ENCODE measurements around the gene SAP30L.

Gene SAP30L

DNA sequence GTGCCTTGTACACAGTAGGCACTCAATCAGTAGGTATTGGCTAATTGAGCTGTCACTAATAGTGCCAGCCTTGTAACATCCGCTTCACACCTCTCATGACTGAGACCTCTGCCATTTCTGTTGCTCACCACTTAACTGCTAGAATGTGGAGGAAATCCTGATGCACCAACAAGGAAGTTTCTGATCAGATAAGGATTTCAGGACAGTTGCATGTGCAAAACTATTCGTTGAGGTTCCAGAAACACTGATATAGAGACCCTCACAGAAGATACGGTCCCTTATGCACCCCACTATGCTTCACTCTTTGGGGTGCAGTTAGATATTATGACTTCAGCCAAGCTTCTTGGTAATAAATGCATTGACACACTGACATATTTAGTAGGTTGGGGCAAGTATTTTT lies 10.7 kb downstream of the SAP30L start:
- Histone ChIP-seq H3K27me3 (ENCODE audit: control insufficient read depth in 1 of 2, insufficient read depth in 2 of 2, low read length in 2 of 2) (no peaks in the 10 kb centered on the region), H3K27ac (ENCODE audit: low read depth, low read length) (no peak overlapping the region), H3K9me3 (ENCODE audit: control insufficient read depth in 1 of 2, low read length in 2 of 2) (no peaks in the 10 kb centered on the region), H3K9ac (ENCODE audit: low read depth in 1 of 2, low read length in 2 of 2) (no peak overlapping the region), H3K4me3 (ENCODE audit: low read depth in 1 of 2, low read length in 2 of 2) (no peak overlapping the region), H3K36me3 (ENCODE audit: control insufficient read depth in 1 of 2, insufficient read depth in 2 of 2, low read length in 2 of 2) (peaks cover 40 to 58% of the 10 kb centered on the region in 2 donors), H3K4me1 (ENCODE audit: control insufficient read depth in 1 of 2, insufficient read depth in 2 of 2, low read length in 2 of 2) (no peaks in the 10 kb centered on the region)

- Histone ChIP-seq H3K4me3 (ENCODE audit: low read depth in 1 of 2, low read length in 2 of 2) (no peak overlapping the region), H3K27ac (ENCODE audit: low read depth, low read length) (no peak overlapping the region), H3K4me1 (ENCODE audit: control insufficient read depth in 1 of 2, insufficient read depth in 2 of 2, low read length in 2 of 2) (no peaks in the 10 kb centered on the region), H3K36me3 (ENCODE audit: control insufficient read depth in 1 of 2, insufficient read depth in 2 of 2, low read length in 2 of 2) (peaks cover 21 to 34% of the 10 kb centered on the region in 2 donors), H3K9me3 (ENCODE audit: control insufficient read depth in 1 of 2, low read length in 2 of 2) (no peaks in the 10 kb centered on the region), H3K27me3 (ENCODE audit: control insufficient read depth in 1 of 2, insufficient read depth in 2 of 2, low read length in 2 of 2) (no peaks in the 10 kb centered on the region), H3K9ac (ENCODE audit: low read depth in 1 of 2, low read length in 2 of 2) (no peak overlapping the region)
Measured at GRCh38 chr5:154459015-154459414, 13.2 kb downstream of the SAP30L start.

- H3K4me1 ChIP-seq (ENCODE audit: control insufficient read depth in 1 of 2, insufficient read depth in 2 of 2, low read length in 2 of 2): no peaks in the 10 kb centered on the region
- no peak overlapping the region for H3K9ac ChIP-seq (ENCODE audit: low read depth in 1 of 2, low read length in 2 of 2)
- peaks cover 15 to 32% of the 10 kb centered on the region in 2 donors for H3K36me3 ChIP-seq (ENCODE audit: control insufficient read depth in 1 of 2, insufficient read depth in 2 of 2, low read length in 2 of 2)
- H3K9me3 ChIP-seq (ENCODE audit: control insufficient read depth in 1 of 2, low read length in 2 of 2): no peaks in the 10 kb centered on the region
- H3K4me3 ChIP-seq (ENCODE audit: low read depth in 1 of 2, low read length in 2 of 2): no peak overlapping the region
- no peaks in the 10 kb centered on the region for H3K27me3 ChIP-seq (ENCODE audit: control insufficient read depth in 1 of 2, insufficient read depth in 2 of 2, low read length in 2 of 2)
- no peak overlapping the region for H3K27ac ChIP-seq (ENCODE audit: low read depth, low read length)
Measured at GRCh38 chr5:154460172-154460571, 14.4 kb downstream of the SAP30L start.

GRCh38 chr5:154461531-154461930 lies 15.7 kb downstream of the SAP30L start:
- no peaks in the 10 kb centered on the region for H3K27me3 ChIP-seq (ENCODE audit: control insufficient read depth in 1 of 2, insufficient read depth in 2 of 2, low read length in 2 of 2)
- H3K27ac ChIP-seq (ENCODE audit: low read depth, low read length): no peak overlapping the region
- H3K36me3 ChIP-seq (ENCODE audit: control insufficient read depth in 1 of 2, insufficient read depth in 2 of 2, low read length in 2 of 2): peaks cover 4 to 18% of the 10 kb centered on the region in 2 donors
- no peak overlapping the region for H3K4me3 ChIP-seq (ENCODE audit: low read depth in 1 of 2, low read length in 2 of 2)
- H3K4me1 ChIP-seq (ENCODE audit: control insufficient read depth in 1 of 2, insufficient read depth in 2 of 2, low read length in 2 of 2): peaks cover 8 to 9% of the 10 kb centered on the region in 2 donors
- H3K9ac ChIP-seq (ENCODE audit: low read depth in 1 of 2, low read length in 2 of 2): no peak overlapping the region
- no peaks in the 10 kb centered on the region for H3K9me3 ChIP-seq (ENCODE audit: control insufficient read depth in 1 of 2, low read length in 2 of 2)

DNA sequence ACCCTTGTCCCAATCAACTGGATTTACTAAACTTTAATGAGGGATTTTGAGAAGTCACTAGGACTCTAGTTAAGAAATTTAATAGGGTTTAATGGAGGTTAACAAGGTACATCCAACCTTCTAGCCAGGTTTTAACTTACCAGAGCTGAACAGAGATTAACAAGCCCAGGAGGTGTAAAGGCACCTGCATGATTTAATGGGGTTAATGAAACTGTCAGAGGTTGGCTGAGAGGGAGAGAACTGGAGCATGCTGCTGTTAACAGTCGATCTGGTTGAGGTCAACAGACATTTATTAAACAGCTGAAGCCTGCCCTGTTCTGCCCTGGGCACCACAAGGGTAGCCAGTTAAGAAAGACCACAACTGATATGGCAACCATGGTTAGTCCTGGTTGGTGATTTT lies 18.6 kb downstream of the SAP30L start:
- no peak overlapping the region for H3K4me3 ChIP-seq (ENCODE audit: low read depth in 1 of 2, low read length in 2 of 2)
- H3K36me3 ChIP-seq (ENCODE audit: control insufficient read depth in 1 of 2, insufficient read depth in 2 of 2, low read length in 2 of 2): no peaks in the 10 kb centered on the region
- H3K27ac ChIP-seq (ENCODE audit: low read depth, low read length): no peak overlapping the region

DNA sequence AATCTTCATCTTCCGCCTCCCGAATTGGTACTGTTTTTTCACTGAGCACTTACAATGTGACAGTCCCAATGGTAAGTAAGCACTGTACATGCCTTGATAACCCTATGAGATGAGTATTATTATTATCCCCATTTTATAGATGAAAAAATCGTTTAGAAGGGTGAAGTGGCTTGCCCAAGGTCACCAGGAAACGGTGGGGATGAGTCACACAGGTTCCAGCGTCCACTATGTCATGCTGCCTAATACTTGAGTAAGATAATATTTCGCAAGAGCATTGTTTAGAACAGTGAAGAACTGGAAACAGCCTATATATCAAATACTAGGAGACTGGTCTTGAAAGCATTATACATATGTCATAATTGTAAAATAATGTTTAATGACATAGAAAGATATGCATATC lies 19.4 kb downstream of the SAP30L start:
- H3K27me3 ChIP-seq (ENCODE audit: control insufficient read depth in 1 of 2, insufficient read depth in 2 of 2, low read length in 2 of 2): peaks cover 2 to 7% of the 10 kb centered on the region in 2 donors
- peaks cover 11 to 18% of the 10 kb centered on the region in 2 donors for H3K4me1 ChIP-seq (ENCODE audit: control insufficient read depth in 1 of 2, insufficient read depth in 2 of 2, low read length in 2 of 2)
- no peak overlapping the region for H3K9ac ChIP-seq (ENCODE audit: low read depth in 1 of 2, low read length in 2 of 2)
- no peak overlapping the region for H3K4me3 ChIP-seq (ENCODE audit: low read depth in 1 of 2, low read length in 2 of 2)
- no peak overlapping the region for H3K27ac ChIP-seq (ENCODE audit: low read depth, low read length)
- no peaks in the 10 kb centered on the region for H3K36me3 ChIP-seq (ENCODE audit: control insufficient read depth in 1 of 2, insufficient read depth in 2 of 2, low read length in 2 of 2)
- no peaks in the 10 kb centered on the region for H3K9me3 ChIP-seq (ENCODE audit: control insufficient read depth in 1 of 2, low read length in 2 of 2)

More for the DNA sequence above, 18.6 kb downstream of the SAP30L start:
- Histone ChIP-seq H3K9me3 (ENCODE audit: control insufficient read depth in 1 of 2, low read length in 2 of 2) (no peaks in the 10 kb centered on the region), H3K27me3 (ENCODE audit: control insufficient read depth in 1 of 2, insufficient read depth in 2 of 2, low read length in 2 of 2) (peaks cover 0 to 5% of the 10 kb centered on the region in 2 donors), H3K4me1 (ENCODE audit: control insufficient read depth in 1 of 2, insufficient read depth in 2 of 2, low read length in 2 of 2) (peaks cover 11 to 18% of the 10 kb centered on the region in 2 donors), H3K9ac (ENCODE audit: low read depth in 1 of 2, low read length in 2 of 2) (no peak overlapping the region)

DNA sequence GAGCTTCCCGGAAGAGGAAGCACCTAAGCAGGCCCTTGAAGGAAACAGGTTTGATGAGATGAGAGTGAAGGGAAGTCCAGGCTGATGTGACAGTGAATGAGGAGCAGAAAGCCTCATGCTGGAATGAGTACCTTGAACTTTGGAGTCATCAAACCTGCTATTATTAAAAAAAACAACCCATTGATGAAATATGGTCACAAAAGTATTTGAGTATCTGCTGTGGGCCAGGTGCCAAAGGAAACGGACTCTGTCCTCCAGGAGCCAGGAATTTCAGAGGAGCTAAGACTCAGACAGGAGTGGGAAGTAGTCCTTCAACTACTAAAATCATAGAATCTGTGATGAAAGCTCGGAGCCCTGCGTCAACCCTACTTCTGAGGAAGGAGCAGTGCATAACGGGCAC lies 20.4 kb downstream of the SAP30L start:
- Histone ChIP-seq H3K9ac (ENCODE audit: low read depth in 1 of 2, low read length in 2 of 2) (no peak overlapping the region), H3K9me3 (ENCODE audit: control insufficient read depth in 1 of 2, low read length in 2 of 2) (no peaks in the 10 kb centered on the region), H3K27me3 (ENCODE audit: control insufficient read depth in 1 of 2, insufficient read depth in 2 of 2, low read length in 2 of 2) (peaks cover 10 to 16% of the 10 kb centered on the region in 2 donors), H3K27ac (ENCODE audit: low read depth, low read length) (no peak overlapping the region), H3K4me1 (ENCODE audit: control insufficient read depth in 1 of 2, insufficient read depth in 2 of 2, low read length in 2 of 2) (peaks cover 11 to 18% of the 10 kb centered on the region in 2 donors), H3K4me3 (ENCODE audit: low read depth in 1 of 2, low read length in 2 of 2) (peak overlapping the region in 1 of 2 donors; percentile 41), H3K36me3 (ENCODE audit: control insufficient read depth in 1 of 2, insufficient read depth in 2 of 2, low read length in 2 of 2) (no peaks in the 10 kb centered on the region)

DNA sequence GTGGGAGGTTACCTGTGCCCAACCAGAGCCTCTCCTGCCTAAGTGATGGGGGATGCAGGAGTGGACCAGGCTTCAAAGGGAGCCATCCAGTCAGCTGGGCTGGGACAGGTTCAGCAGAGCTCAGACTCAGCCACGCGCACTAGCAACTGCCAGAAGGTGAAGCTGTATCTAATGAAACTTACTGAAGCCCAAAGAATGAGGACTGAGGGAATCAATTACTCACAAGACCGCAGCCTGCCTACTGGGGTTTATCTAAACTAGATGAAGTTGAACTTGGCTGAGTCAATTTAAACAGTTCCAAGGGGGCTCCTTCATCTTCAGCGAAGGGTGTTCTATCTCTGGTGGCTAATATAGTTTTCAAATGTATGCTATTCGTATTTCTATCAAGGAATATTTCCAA lies 20.9 kb downstream of the SAP30L start:
- Histone ChIP-seq H3K36me3 (ENCODE audit: control insufficient read depth in 1 of 2, insufficient read depth in 2 of 2, low read length in 2 of 2) (no peaks in the 10 kb centered on the region), H3K27me3 (ENCODE audit: control insufficient read depth in 1 of 2, insufficient read depth in 2 of 2, low read length in 2 of 2) (peaks cover 15 to 22% of the 10 kb centered on the region in 2 donors), H3K4me3 (ENCODE audit: low read depth in 1 of 2, low read length in 2 of 2) (no peak overlapping the region), H3K9me3 (ENCODE audit: control insufficient read depth in 1 of 2, low read length in 2 of 2) (no peaks in the 10 kb centered on the region), H3K9ac (ENCODE audit: low read depth in 1 of 2, low read length in 2 of 2) (no peak overlapping the region), H3K27ac (ENCODE audit: low read depth, low read length) (no peak overlapping the region), H3K4me1 (ENCODE audit: control insufficient read depth in 1 of 2, insufficient read depth in 2 of 2, low read length in 2 of 2) (peaks cover 11 to 18% of the 10 kb centered on the region in 2 donors)

GRCh38 chr5:154467655-154468354 lies 22.0 kb downstream of the SAP30L start:
- no peaks in the 10 kb centered on the region for H3K36me3 ChIP-seq (ENCODE audit: control insufficient read depth in 1 of 2, insufficient read depth in 2 of 2, low read length in 2 of 2)
- H3K27me3 ChIP-seq (ENCODE audit: control insufficient read depth in 1 of 2, insufficient read depth in 2 of 2, low read length in 2 of 2): peaks cover 26 to 33% of the 10 kb centered on the region in 2 donors
- H3K27ac ChIP-seq (ENCODE audit: low read depth, low read length): no peak overlapping the region
- no peak overlapping the region for H3K9ac ChIP-seq (ENCODE audit: low read depth in 1 of 2, low read length in 2 of 2)
- H3K4me3 ChIP-seq (ENCODE audit: low read depth in 1 of 2, low read length in 2 of 2): no peak overlapping the region
- H3K4me1 ChIP-seq (ENCODE audit: control insufficient read depth in 1 of 2, insufficient read depth in 2 of 2, low read length in 2 of 2): peaks cover 11 to 18% of the 10 kb centered on the region in 2 donors
- no peaks in the 10 kb centered on the region for H3K9me3 ChIP-seq (ENCODE audit: control insufficient read depth in 1 of 2, low read length in 2 of 2)

GRCh38 chr5:154470137-154470536 lies 24.3 kb downstream of the SAP30L start:
- Histone ChIP-seq H3K36me3 (ENCODE audit: control insufficient read depth in 1 of 2, insufficient read depth in 2 of 2, low read length in 2 of 2) (no peaks in the 10 kb centered on the region), H3K27me3 (ENCODE audit: control insufficient read depth in 1 of 2, insufficient read depth in 2 of 2, low read length in 2 of 2) (peaks cover 48 to 56% of the 10 kb centered on the region in 2 donors), H3K4me1 (ENCODE audit: control insufficient read depth in 1 of 2, insufficient read depth in 2 of 2, low read length in 2 of 2) (peaks cover 22 to 33% of the 10 kb centered on the region in 2 donors), H3K27ac (ENCODE audit: low read depth, low read length) (no peak overlapping the region), H3K4me3 (ENCODE audit: low read depth in 1 of 2, low read length in 2 of 2) (no peak overlapping the region), H3K9ac (ENCODE audit: low read depth in 1 of 2, low read length in 2 of 2) (no peak overlapping the region), H3K9me3 (ENCODE audit: control insufficient read depth in 1 of 2, low read length in 2 of 2) (no peaks in the 10 kb centered on the region)
